HG03460 (cell line): Measurements from ENCODE around the gene LYPD3.
"Not testable (repeated sequence)": the region's sequence is repeated elsewhere in the genome, so short reads cannot be mapped to it uniquely, and the experiment has no call there.

ENCODE experiments used
- ATAC-seq: cut with Tn5 transposase; IDR thresholded peaks from one replicate; pipeline ENCODE4 v1.9.1; 2021; ENCODE audit not compliant: unreplicated experiment

Gene LYPD3

GRCh38 chr19:43437284-43437683 is 28.1 kb downstream of the LYPD3 start:
- ATAC-seq: not testable (repeated sequence)

- ATAC-seq: no peak
Measured at GRCh38 chr19:43435775-43436174, 29.6 kb downstream of the LYPD3 start.

- ATAC-seq: no peak
Measured at GRCh38 chr19:43433689-43434088, 31.7 kb downstream of the LYPD3 start.

- ATAC-seq: no peak
Measured at GRCh38 chr19:43433358-43433673, 32.1 kb downstream of the LYPD3 start.

- ATAC-seq: no peak
Measured at GRCh38 chr19:43430976-43431375, 34.4 kb downstream of the LYPD3 start.

GRCh38 chr19:43430142-43430710 is 35.2 kb downstream of the LYPD3 start:
- ATAC-seq: no peak

- no peak for ATAC-seq
Measured at GRCh38 chr19:43429395-43429794, 36.0 kb downstream of the LYPD3 start.

GRCh38 chr19:43425567-43426392 is 39.6 kb downstream of the LYPD3 start:
- ATAC-seq: no peak

- no peak for ATAC-seq
Measured at GRCh38 chr19:43423779-43424178, 41.6 kb downstream of the LYPD3 start.

- no peak for ATAC-seq
Measured at GRCh38 chr19:43422689-43423066, 42.7 kb downstream of the LYPD3 start.

GRCh38 chr19:43422000-43422688 is 43.3 kb downstream of the LYPD3 start:
- ATAC-seq: no peak

GRCh38 chr19:43420954-43421353 is 44.5 kb downstream of the LYPD3 start:
- no peak for ATAC-seq

- no peak for ATAC-seq
Measured at GRCh38 chr19:43416951-43417623, 48.3 kb downstream of the LYPD3 start.

GRCh38 chr19:43414554-43414953 is 50.9 kb downstream of the LYPD3 start, which contains the start of gene TEX101:
TSS of gene TEX101 (plus strand) at chr19:43414890. CDS start at chr19:43415920, 1,030 bp downstream.
- ATAC-seq: no peak

- no peak for ATAC-seq
Measured at GRCh38 chr19:43412441-43412840, 53.0 kb downstream of the LYPD3 start.
